NCI-H510A (cell line): ENCODE data around the gene ABHD17A.

Source experiments
- DNase-seq: peaks from one replicate; lab custom pipeline; 2025; lab: John Stamatoyannopoulos, UW

ABHD17A gene

DNA sequence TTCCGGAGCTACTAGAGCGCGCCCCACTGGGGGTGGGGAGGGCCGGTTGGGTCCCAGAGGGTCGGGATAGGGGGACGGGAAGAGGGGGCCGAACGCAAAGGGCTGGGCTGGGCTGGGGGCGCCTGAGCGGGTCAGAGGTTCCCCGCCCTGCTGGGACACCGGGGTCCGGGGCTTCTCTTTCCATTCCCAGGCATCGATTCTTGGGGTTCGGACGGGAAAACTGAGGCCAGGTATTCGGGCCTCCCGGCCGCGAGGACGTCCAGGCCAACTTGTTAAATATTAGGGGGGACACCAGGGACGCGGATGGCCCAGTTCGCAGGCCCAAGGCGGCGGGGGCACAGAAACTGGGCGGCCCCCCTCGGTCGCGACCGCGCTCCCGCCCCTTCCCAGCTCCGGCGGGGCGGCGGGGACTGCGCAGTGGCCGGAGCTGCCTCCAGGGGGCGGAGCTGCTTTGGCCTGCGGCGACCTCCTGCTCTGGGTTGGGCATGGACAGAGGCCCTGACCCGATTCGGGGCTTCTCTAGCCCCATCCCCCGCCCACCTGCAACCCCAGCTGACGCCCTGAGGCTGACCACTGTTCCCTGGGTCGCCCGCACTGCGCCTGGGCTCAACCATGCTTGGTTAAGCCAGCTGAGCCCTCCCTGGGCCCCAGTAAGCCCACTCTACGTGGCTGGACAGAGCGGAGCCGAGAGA, 20.7 kb downstream of the ABHD17A start:
- no peak for DNase-seq

DNA sequence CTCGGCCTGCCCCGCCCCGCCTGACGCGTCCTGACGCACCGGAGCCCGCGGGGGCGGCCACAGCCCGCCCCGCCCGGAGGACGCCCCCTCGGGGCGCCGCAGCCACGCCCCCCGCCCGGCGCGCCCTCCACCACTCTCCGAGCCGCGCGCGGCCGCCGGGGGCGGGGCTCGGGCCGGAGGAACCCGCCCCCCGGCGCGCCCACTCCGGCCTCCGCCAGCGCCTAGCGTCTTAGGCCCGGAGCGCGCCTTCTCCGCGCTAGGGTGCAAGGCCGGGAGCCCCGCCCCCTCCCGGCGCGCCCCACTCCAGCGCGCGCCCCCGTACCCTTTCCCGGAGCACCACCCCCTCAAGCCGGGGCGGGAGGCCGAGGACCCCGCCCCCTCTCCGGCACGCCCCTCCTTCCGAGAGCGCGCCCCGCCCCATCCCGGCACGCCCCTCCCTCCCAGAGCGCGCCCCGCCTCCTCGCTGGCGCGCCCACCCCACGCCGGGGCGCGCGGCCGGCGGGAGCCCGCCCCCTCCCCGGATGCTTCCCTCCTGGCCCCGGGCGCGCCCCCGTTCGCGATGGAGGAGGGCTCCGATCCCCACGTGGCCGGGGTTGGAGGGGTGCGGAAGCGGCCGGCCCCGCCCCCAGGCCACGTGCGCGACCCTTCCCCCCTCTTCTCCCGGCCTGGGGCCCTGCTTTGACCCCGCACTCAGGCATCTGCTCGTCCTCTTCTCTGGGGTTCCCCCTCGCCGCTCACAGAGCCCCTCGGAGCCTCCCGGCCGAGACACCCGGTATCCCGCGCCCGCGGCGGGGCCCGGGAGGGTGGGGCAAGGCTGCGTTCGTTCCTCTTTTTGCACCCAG, 21.4 kb downstream of the ABHD17A start:
- peak; percentile 81 for DNase-seq

DNA sequence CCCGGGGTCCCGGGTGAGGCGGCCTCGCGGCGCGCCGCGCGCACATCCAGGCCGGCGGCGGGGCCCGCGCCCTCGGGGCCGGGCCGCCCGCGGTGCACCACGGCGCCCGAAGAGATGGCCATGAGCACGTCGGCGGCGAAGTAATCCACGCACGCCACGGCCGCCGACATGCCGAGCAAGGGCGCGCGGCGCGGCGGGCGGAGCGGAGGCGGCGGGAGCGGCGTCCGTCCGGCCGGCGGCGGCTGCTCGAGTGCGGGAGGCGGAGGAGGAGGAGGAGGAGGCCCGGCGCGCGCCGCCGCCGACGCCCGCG, 22.0 kb downstream of the ABHD17A start, which contains the start of gene KLF16:
Gene KLF16 (minus strand): TSS at position 252 of the 310 bp plus-strand sequence. CDS start 82 bp downstream, at position 170.
- DNase-seq = no peak

GRCh38 chr19:1862424-1863327, 22.6 kb downstream of the ABHD17A start:
- DNase-seq = no peak

GRCh38 chr19:1862068-1862423, 23.2 kb downstream of the ABHD17A start:
- DNase-seq = no peak

DNA sequence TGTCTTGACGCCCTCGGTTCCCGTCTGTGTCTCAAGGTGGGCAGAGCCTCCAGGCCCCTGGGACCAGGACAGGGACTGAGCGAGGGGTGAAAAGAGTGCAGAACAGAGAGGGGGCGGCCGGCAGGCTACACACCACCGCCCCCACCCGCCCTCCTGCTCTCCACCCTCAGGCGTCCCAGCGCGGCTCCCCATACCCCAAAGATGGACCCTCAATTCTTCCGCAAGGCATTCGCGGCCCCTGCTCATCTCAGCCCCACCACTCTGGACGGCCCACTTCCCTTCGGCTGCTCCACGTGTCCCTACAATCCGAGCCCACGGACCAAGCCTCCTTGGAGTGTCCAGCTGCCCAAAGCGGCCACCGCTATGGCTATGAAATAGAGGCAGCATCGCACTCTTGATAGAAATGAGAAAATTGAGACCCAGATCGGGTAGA, 23.7 kb downstream of the ABHD17A start:
- DNase-seq = no peak

GRCh38 chr19:1860821-1861598, 24.3 kb downstream of the ABHD17A start:
- no peak for DNase-seq

DNA sequence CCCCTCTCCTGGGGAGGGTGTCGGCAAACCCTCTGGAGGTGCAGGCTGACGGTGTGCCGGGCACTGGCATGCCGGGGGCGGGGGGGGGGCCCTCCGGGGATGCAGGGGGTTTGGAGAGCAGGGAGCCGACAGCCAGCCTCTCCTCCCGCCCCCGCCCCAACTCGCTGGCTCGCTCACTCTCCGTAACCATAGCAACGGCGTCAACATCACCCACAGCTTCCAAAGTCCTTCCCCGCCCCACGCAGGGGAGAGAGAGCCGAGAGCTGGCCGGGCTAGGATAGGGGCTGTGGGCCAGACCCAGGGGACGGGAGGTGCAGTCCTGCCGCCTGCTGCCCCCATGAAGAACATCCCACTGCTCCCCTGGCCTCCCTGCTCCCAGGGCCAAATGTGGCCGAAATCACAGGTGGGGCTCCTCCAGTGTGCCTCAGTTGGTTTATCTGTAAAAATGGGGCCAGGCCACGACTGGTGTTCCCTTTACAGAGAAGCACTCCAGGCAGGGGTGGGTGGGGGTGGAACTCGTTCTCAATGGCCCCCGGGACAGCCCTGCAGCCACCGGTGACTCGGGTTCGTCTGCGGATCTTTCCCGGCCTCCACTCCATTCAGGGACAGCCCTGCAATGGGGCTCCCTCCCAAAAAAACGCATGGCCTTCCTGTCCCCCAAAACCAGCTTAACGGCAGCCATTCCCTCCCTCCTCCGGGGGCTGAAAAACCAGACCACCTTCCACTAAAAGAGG, 25.1 kb downstream of the ABHD17A start:
- peak; percentile 32 for DNase-seq

DNA sequence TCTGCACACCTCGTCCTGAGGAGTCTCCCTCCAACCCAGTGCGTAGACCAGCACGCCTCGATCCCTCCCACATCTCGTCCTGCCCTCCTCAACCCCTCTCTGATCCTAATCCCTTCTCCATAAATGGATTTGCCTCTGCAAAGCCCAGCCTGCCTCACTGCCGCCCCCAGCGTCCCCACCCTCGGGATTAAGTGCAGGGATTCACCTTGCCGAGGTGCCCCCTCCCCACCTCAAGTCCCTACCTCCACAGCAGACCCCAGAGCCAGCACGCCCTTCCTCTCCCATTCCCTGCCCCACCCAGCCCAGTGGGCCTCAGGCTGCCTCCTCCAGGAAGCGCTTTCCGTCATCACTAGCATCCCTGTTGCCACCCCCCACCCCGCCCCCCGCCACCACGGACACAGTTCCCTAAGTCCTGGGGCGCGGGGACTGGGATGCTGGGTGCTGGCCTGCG, 25.9 kb downstream of the ABHD17A start:
- DNase-seq = no peak

DNA sequence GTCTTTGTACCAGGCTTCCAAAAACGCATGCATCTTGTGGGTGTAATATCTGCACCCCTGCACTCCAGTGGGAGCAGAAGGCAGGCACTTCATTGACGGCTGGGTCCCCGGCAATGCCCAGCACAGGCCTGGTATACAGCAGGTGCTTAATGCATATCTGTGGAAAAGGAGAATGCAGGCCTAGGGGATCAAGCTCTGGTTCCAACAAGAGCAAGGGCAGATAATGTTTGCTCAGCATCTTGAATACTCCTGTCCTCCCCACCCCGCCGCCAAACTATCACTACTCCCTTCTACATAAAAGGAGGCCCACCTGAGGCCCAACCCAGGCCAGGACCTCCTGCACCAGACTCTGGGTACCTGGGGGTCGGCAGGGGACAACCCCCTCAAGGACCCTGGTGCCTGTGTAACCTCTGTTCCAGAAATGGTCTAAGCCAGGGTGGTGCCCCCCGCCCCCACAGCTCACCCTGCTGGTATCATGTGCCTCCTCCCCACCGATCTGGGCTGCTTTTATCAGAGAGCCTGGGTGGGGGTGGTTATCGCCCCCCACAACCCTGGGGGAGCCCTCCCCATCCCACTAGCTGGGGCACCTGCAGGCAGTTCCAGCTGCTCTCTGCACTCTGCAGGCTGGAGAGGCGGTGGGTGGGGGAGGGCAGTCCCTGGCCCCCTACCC, 26.7 kb downstream of the ABHD17A start:
- no peak for DNase-seq

GRCh38 chr19:1857648-1858326, 27.5 kb downstream of the ABHD17A start:
- no peak for DNase-seq

- DNase-seq = no peak
These were observed 28.3 kb downstream of the ABHD17A start for GRCh38 chr19:1856698-1857603.

DNA sequence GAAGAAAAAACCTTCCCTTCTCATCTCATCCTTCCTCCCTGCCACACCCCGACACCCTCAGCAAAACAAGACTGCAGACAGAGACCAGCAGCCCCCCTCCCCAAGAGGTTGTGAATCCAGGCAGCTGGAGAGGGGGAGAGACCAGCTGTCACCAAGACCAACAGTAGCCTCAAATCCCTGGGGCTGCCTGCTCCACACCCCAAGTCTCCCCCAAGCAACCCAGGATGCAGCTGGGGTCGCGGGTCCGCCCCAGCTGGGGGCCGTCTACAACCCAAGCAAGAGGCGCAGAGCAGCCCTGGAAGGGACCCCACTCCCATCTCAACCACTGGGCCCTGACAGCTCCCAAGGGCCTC, 29.0 kb downstream of the ABHD17A start:
- no peak for DNase-seq

DNA sequence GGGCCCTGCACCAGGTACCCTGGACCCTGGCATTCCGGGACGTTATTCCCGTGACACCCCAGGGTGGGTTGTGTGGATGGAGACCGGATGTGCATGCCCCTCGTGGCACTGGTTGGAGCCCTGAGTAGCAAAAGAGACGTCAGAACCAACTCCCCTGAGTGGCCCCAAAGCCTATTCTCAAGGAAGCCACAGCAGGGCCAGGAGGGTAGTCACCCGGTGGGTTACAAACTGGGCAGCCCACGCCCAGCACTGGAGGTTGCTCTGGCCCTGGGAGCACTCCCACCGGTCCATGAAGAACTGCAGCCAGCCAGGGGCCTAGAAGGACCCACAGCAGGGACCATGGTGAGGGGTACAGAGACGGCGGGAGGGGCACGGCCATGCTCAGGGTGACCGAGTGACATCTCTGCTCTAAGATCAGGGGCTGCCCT, 29.5 kb downstream of the ABHD17A start:
- DNase-seq = no peak

- peak; percentile 16 for DNase-seq
These were observed 30.1 kb downstream of the ABHD17A start for GRCh38 chr19:1855040-1855827.

DNA sequence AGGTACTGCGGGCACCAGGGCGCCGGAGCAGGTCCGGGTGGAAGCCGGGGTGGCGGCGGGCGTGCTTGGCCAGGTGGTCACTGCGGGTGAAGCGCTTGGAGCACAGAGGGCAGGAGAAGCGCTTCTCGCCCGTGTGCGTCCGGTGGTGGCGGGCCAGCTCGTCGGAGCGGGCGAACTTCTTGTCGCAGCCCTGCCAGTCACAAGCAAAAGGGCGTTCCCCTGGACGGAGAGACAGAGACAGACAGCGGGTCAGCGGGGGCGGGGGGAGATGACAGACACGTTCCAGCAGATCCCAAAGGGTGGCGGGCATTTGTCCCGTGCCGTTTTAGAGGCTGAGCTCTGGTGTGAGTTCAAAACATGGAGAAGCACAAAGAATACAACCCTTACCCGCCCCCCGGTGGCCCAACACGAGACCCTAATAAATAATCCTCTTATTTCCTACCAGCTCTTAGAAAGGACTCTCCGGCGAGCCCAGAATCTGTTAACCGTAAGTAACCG, 30.7 kb downstream of the ABHD17A start:
- no peak for DNase-seq

DNA sequence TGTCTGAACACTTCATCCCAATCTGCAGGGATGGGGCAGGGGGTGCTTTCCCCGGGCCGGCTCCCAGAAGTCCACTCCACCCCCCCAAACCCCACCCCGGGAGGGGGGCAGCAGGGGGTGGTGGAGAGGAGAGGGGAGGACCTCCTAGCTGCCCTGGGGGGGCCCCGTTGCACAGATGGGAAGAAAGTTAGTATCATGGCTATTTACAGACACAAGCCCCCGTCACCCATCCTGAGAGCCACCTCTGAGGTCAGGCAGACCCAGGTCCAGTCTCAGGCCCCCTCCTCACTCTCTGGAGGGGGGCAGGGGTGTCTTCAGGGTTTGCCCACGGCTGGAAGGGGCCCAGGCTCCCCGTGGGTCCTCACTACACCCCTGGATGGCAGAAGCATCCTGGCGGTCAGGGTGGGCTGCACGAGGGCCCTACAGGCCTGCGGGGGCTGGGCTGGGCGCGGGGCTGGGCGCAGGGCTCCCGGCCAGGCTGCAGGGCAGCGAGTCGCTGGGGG, 31.2 kb downstream of the ABHD17A start:
- no peak for DNase-seq
